Adipocyte (in vitro differentiated cells): ENCODE data around the gene SERINC5.
"Not testable (repeated sequence)": the region's sequence is repeated elsewhere in the genome, so short reads cannot be mapped to it uniquely, and the experiment has no call there.

ENCODE experiments used
- DNase-seq: peaks from one replicate; pipeline ENCODE4 v3.0.0-alpha.2; 2015; ENCODE audit warnings: low read depth
- H3K27me3 ChIP-seq: replicated peaks from 2 replicates; pipeline ENCODE4 v1.7.0; 2013; ENCODE audit warnings: mild to moderate bottlenecking, low read length, moderate library complexity; ENCODE audit not compliant: control insufficient read depth, insufficient read depth
- H3K36me3 ChIP-seq: 2 replicates; pipeline ENCODE4 v1.7.0; 2013; ENCODE audit warnings: low read length, mild to moderate bottlenecking, moderate library complexity; ENCODE audit not compliant: control insufficient read depth, insufficient read depth, severe bottlenecking
- H3K4me1 ChIP-seq: 2 replicates; pipeline ENCODE4 v1.7.0; 2013; ENCODE audit warnings: mild to moderate bottlenecking, low read length, moderate library complexity; ENCODE audit not compliant: control insufficient read depth, insufficient read depth
- H3K4me3 ChIP-seq: 2 replicates; pipeline ENCODE4 v1.7.0; 2013; ENCODE audit warnings: mild to moderate bottlenecking, low read length, moderate library complexity
- H3K9ac ChIP-seq: 2 replicates; pipeline ENCODE4 v1.7.0; 2013; ENCODE audit warnings: mild to moderate bottlenecking, low read length, moderate library complexity
- H3K9me3 ChIP-seq: 2 replicates; pipeline ENCODE4 v1.7.0; 2013; ENCODE audit warnings: mild to moderate bottlenecking, low read length, moderate library complexity; ENCODE audit not compliant: control insufficient read depth

The SERINC5 gene

GRCh38 chr5:80160242-80160641, 95.6 kb downstream of the SERINC5 start:
- H3K9ac ChIP-seq, result no peak overlapping the region
- no peaks in the 10 kb centered on the region for H3K9me3 ChIP-seq
- no peaks in the 10 kb centered on the region for H3K27me3 ChIP-seq
- no peak overlapping the region for H3K4me3 ChIP-seq
- no peak for DNase-seq
- no peaks in the 10 kb centered on the region for H3K4me1 ChIP-seq
- peaks cover 20% of the 10 kb centered on the region for H3K36me3 ChIP-seq

- no peak for DNase-seq
- Histone ChIP-seq H3K4me3 (no peak overlapping the region), H3K4me1 (peaks cover 5% of the 10 kb centered on the region), H3K36me3 (peaks cover 20% of the 10 kb centered on the region), H3K9me3 (no peaks in the 10 kb centered on the region), H3K9ac (no peak overlapping the region), H3K27me3 (no peaks in the 10 kb centered on the region)
These were observed 96.6 kb downstream of the SERINC5 start for GRCh38 chr5:80159133-80159815.

GRCh38 chr5:80156156-80156555, 99.7 kb downstream of the SERINC5 start:
- no peak for DNase-seq
- H3K9me3 ChIP-seq, result no peaks in the 10 kb centered on the region
- no peaks in the 10 kb centered on the region for H3K27me3 ChIP-seq
- H3K4me1 ChIP-seq, result peaks cover 5% of the 10 kb centered on the region
- no peak overlapping the region for H3K4me3 ChIP-seq
- H3K36me3 ChIP-seq, result peaks cover 20% of the 10 kb centered on the region
- H3K9ac ChIP-seq, result no peak overlapping the region

GRCh38 chr5:80154749-80155148, 101.1 kb downstream of the SERINC5 start:
- Histone ChIP-seq H3K27me3 (no peaks in the 10 kb centered on the region), H3K9ac (no peak overlapping the region), H3K4me3 (no peak overlapping the region), H3K36me3 (peaks cover 15% of the 10 kb centered on the region), H3K9me3 (no peaks in the 10 kb centered on the region), H3K4me1 (peaks cover 5% of the 10 kb centered on the region)
- no peak for DNase-seq

GRCh38 chr5:80154289-80154688, 101.6 kb downstream of the SERINC5 start:
- H3K36me3 ChIP-seq, result peaks cover 13% of the 10 kb centered on the region
- H3K27me3 ChIP-seq, H3K9ac ChIP-seq, H3K4me1 ChIP-seq, H3K9me3 ChIP-seq, H3K4me3 ChIP-seq, DNase-seq: not testable (repeated sequence)

GRCh38 chr5:80153586-80154126, 102.2 kb downstream of the SERINC5 start:
- Histone ChIP-seq H3K4me3 (no peak overlapping the region), H3K9me3 (no peaks in the 10 kb centered on the region), H3K9ac (no peak overlapping the region), H3K4me1 (peaks cover 5% of the 10 kb centered on the region), H3K36me3 (peaks cover 12% of the 10 kb centered on the region), H3K27me3 (no peaks in the 10 kb centered on the region)
- no peak for DNase-seq

GRCh38 chr5:80152778-80153177, 103.1 kb downstream of the SERINC5 start:
- H3K36me3 ChIP-seq, result peaks cover 5% of the 10 kb centered on the region
- no peaks in the 10 kb centered on the region for H3K9me3 ChIP-seq
- DNase-seq, result no peak
- no peak overlapping the region for H3K4me3 ChIP-seq
- H3K9ac ChIP-seq, result no peak overlapping the region
- H3K4me1 ChIP-seq, result peaks cover 5% of the 10 kb centered on the region
- H3K27me3 ChIP-seq, result no peaks in the 10 kb centered on the region

GRCh38 chr5:80151890-80152289, 104.0 kb downstream of the SERINC5 start:
- peaks cover 5% of the 10 kb centered on the region for H3K4me1 ChIP-seq
- no peak overlapping the region for H3K4me3 ChIP-seq
- DNase-seq, result no peak
- H3K36me3 ChIP-seq, result peaks cover 5% of the 10 kb centered on the region
- H3K9ac ChIP-seq, result no peak overlapping the region
- no peaks in the 10 kb centered on the region for H3K9me3 ChIP-seq
- no peaks in the 10 kb centered on the region for H3K27me3 ChIP-seq

- Histone ChIP-seq H3K4me1 (peaks cover 5% of the 10 kb centered on the region), H3K9ac (no peak overlapping the region), H3K36me3 (peaks cover 5% of the 10 kb centered on the region), H3K9me3 (no peaks in the 10 kb centered on the region), H3K27me3 (no peaks in the 10 kb centered on the region), H3K4me3 (no peak overlapping the region)
- no peak for DNase-seq
These were observed 105.1 kb downstream of the SERINC5 start for GRCh38 chr5:80150731-80151130.

- peaks cover 5% of the 10 kb centered on the region for H3K36me3 ChIP-seq
- no peak overlapping the region for H3K9ac ChIP-seq
- H3K27me3 ChIP-seq, result no peaks in the 10 kb centered on the region
- H3K4me1 ChIP-seq, result no peaks in the 10 kb centered on the region
- no peak overlapping the region for H3K4me3 ChIP-seq
- no peaks in the 10 kb centered on the region for H3K9me3 ChIP-seq
- DNase-seq, result no peak
These were observed 106.7 kb downstream of the SERINC5 start for GRCh38 chr5:80149161-80149609.

- no peak for DNase-seq
- Histone ChIP-seq H3K9me3 (no peaks in the 10 kb centered on the region), H3K36me3 (peaks cover 5% of the 10 kb centered on the region), H3K4me3 (no peak overlapping the region), H3K9ac (no peak overlapping the region), H3K4me1 (no peaks in the 10 kb centered on the region), H3K27me3 (no peaks in the 10 kb centered on the region)
These were observed 108.6 kb downstream of the SERINC5 start for GRCh38 chr5:80147119-80147815.
